ENCODE measurements around the gene ING3.

The ING3 gene

DNA sequence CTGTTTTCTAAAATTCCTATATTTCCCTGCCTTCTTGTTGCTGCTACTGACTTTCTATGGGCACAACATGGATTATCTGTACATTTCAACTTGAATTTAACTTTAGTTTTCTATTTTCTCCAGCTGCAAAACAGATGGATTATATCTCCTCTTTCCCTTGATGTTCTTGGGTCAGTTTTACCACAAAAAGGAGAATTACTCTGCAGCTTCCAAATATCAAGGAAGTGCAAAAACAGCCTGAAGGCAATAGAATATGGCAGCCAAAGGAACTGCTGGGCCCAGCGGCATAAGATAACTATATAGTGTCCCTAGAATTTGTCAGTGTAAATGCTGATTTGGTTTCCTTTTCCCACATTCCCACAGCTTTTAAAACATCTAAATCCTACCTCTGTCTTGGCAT, 67.0 kb downstream of the ING3 start:
- no peak overlapping the region for H3K27ac ChIP-seq (ENCODE audit: low read depth, low read length, severe bottlenecking)
- H3K9me3 ChIP-seq (ENCODE audit: control insufficient read depth, low read length): no peaks in the 10 kb centered on the region
- H3K4me1 ChIP-seq (ENCODE audit: control insufficient read depth, insufficient read depth, low read length, poor library complexity, severe bottlenecking): peaks cover 19% of the 10 kb centered on the region
- H3K36me3 ChIP-seq (ENCODE audit: control insufficient read depth, insufficient read depth, low read length): no peaks in the 10 kb centered on the region
- H3K4me3 ChIP-seq (ENCODE audit: extremely low read depth, insufficient read depth, low read length, poor library complexity, severe bottlenecking): no peak overlapping the region
- no CpG with 5 or more reads among the region's 1 CpG for WGBS, 2 experiments (ENCODE audit: insufficient coverage in 2 of 2)

DNA sequence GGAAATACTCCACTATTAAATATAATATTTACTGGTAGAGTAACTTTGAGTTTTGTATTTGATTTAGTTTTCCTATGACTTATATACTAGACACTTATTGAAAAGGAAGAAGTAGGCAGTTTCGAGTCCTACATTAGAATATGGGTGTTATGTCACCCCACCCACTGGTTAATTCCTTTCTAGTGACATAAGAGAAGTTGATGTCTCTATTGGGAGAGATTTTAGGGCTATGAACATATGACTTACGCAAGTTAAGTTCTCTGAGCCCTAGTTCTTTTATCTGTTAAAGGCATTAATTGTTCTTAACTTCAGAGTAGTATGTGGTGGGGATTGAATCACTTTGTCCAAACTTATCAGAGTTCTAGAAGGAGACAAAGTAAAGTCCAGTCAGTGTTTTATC, 68.4 kb downstream of the ING3 start:
- Histone ChIP-seq H3K9me3 (ENCODE audit: control insufficient read depth, low read length) (no peaks in the 10 kb centered on the region), H3K27ac (ENCODE audit: low read depth, low read length, severe bottlenecking) (no peak overlapping the region), H3K4me1 (ENCODE audit: control insufficient read depth, insufficient read depth, low read length, poor library complexity, severe bottlenecking) (peaks cover 22% of the 10 kb centered on the region), H3K4me3 (ENCODE audit: extremely low read depth, insufficient read depth, low read length, poor library complexity, severe bottlenecking) (no peak overlapping the region), H3K36me3 (ENCODE audit: control insufficient read depth, insufficient read depth, low read length) (no peaks in the 10 kb centered on the region)
- 90 to 100% methylated on average over 1 of the region's 2 CpGs for WGBS, 2 experiments (ENCODE audit: insufficient coverage in 2 of 2)

DNA sequence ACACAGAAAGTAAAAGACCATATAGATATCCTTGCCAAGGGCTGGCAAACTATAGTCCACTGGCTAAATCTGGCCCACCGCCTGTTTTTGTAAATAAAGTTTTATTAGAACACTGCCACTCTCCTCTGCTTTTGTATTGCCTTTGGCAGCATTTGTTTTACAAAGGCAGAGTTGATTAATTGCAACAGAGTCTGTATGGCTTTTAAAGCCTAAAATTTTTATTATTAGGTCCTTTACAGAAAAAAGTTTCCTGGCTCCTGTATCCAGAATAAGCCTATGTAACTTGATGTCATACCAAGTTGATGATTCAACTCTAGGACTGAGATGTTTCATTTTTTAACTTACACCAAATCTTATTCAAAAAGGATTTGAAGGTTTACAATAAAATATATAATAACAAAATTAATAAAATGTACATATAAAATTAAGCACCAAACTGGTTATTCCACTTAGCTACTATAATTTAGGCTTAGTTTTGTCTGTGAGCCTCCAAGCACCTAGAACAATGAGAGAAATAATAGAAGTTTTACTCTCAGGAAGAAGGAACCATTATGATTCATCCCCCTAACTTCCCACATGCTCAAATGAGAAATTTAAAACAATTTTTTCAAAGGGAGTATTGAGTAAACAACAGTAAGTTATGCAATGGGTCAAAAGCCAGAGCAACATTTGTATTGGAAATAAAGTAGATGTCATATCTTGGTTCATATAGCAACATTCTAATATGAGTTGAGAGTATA, 69.8 kb downstream of the ING3 start:
- no peaks in the 10 kb centered on the region for H3K36me3 ChIP-seq (ENCODE audit: control insufficient read depth, insufficient read depth, low read length)
- H3K4me1 ChIP-seq (ENCODE audit: control insufficient read depth, insufficient read depth, low read length, poor library complexity, severe bottlenecking): peaks cover 23% of the 10 kb centered on the region
- H3K9me3 ChIP-seq (ENCODE audit: control insufficient read depth, low read length): peaks cover under 1% of the 10 kb centered on the region
- no peak overlapping the region for H3K4me3 ChIP-seq (ENCODE audit: extremely low read depth, insufficient read depth, low read length, poor library complexity, severe bottlenecking)
- no peak overlapping the region for H3K27ac ChIP-seq (ENCODE audit: low read depth, low read length, severe bottlenecking)
- WGBS, 2 experiments (ENCODE audit: insufficient coverage in 2 of 2): no CpG with 5 or more reads among the region's 1 CpG

DNA sequence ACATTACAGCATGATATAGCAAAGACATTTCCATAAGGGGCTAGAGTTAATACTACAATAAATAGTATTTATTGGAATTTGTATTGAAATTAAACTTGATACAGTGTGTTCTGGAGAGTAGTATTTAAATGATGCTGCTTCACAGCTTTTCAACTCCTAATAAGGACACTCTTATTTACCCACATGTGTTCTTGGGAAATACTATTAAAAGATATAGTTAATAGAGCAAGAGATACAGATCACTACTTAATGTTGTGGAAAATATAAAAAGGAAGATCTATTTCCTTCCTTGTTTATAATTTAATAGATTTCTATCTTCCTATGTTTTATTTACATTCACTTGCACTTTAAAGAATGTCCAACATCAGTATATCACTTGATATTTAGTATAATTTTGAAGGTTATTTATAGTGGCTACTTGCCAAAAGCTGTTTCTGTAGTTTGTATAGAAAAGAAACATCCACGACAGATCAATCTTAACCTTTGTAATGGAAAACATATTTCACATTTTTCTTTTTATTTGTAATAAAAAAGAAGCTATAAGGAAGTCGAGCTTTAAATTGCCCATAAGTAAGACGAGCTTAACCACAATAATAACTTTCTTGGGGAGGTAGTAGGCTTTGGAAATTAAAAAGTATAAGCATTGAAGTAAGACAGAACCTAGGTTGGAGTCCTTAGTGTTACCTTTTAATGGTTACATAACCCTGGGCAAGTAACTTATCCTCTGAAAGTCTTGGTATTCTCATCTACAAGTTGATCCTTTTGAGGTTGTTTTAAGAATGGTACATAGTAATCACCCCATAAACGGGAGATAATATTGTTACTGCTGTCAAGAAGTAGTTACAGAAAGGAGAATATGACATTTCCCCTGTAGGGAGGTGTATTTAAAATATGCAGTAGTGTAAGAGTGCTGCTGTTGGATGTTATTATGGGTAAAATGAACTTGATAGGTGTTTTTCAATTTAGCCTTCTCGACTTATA, 70.7 kb downstream of the ING3 start:
- Histone ChIP-seq H3K4me3 (ENCODE audit: extremely low read depth, insufficient read depth, low read length, poor library complexity, severe bottlenecking) (no peak overlapping the region), H3K36me3 (ENCODE audit: control insufficient read depth, insufficient read depth, low read length) (no peaks in the 10 kb centered on the region), H3K9me3 (ENCODE audit: control insufficient read depth, low read length) (peaks cover 9% of the 10 kb centered on the region), H3K27ac (ENCODE audit: low read depth, low read length, severe bottlenecking) (no peak overlapping the region), H3K4me1 (ENCODE audit: control insufficient read depth, insufficient read depth, low read length, poor library complexity, severe bottlenecking) (peaks cover 23% of the 10 kb centered on the region)
- WGBS, 2 experiments (ENCODE audit: insufficient coverage in 2 of 2): 94 to 100% methylated on average over 1 to 3 of the region's 5 CpGs

DNA sequence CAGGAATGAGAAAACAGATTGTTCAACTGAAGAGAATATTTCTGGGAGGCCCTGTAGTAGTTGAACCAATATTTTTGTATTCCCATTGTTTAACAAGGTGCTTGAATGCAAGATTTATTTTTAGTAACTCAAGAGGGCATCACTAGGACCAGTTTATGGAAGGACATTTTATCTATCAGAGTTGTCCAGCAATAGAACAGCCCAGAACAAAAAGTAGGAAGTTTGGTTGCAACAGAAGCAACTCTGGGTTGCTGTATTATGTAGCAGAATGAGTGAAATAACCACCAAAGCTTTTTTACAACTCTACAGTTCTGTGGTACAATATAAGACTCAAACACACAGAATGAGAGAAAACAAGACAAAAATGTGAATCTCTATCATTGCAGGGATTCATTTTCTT, 72.6 kb downstream of the ING3 start:
- H3K9me3 ChIP-seq (ENCODE audit: control insufficient read depth, low read length): peaks cover 11% of the 10 kb centered on the region
- peak overlapping the region; percentile 55 for H3K27ac ChIP-seq (ENCODE audit: low read depth, low read length, severe bottlenecking)
- H3K36me3 ChIP-seq (ENCODE audit: control insufficient read depth, insufficient read depth, low read length): no peaks in the 10 kb centered on the region
- H3K4me3 ChIP-seq (ENCODE audit: extremely low read depth, insufficient read depth, low read length, poor library complexity, severe bottlenecking): no peak overlapping the region
- peaks cover 25% of the 10 kb centered on the region for H3K4me1 ChIP-seq (ENCODE audit: control insufficient read depth, insufficient read depth, low read length, poor library complexity, severe bottlenecking)

DNA sequence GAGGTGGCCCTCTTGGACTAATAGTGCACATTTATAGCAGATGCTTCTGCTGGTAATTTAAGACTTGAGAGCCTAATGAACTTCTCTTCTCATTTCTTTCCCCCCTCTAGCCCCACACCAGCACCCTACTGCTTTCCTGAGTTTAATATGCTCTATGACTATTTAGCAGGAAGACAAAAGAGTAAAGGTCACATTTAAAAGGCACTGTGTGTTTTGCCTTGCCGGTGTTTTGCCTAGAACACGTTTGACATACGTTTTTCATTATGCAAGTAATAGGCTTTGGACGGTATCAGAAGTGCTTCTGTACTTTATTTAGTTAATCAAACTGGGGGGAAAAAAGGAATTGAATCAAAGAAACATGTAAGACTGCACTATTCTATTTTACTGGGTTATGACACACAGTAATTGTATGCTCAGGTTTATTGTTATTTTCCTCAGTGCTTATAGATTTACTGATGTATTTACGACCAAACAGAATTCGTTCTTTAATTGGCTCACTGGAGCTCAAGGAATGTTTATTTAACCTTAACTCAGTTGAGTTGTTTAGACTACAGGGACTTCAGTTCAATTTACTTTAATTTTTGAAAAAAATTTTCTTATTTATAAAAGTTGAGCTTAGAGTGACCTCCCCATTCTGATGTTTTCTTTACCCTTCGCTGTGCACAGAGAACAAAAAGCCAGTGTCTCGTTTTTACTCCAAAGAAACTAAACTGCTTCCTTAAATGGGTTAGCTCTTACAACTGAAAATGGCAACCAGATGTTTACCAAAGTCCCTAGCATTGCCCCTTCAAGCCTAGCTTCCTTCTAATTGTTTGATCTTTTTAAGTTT, 73.3 kb downstream of the ING3 start:
- Histone ChIP-seq H3K27ac (ENCODE audit: low read depth, low read length, severe bottlenecking) (peak overlapping the region; percentile 65), H3K36me3 (ENCODE audit: control insufficient read depth, insufficient read depth, low read length) (no peaks in the 10 kb centered on the region), H3K4me3 (ENCODE audit: extremely low read depth, insufficient read depth, low read length, poor library complexity, severe bottlenecking) (no peak overlapping the region), H3K4me1 (ENCODE audit: control insufficient read depth, insufficient read depth, low read length, poor library complexity, severe bottlenecking) (peaks cover 29% of the 10 kb centered on the region), H3K9me3 (ENCODE audit: control insufficient read depth, low read length) (peaks cover 11% of the 10 kb centered on the region)
- 90% methylated on average over 6 to 8 of the region's 8 CpGs for WGBS, 2 experiments (ENCODE audit: insufficient coverage in 2 of 2)

DNA sequence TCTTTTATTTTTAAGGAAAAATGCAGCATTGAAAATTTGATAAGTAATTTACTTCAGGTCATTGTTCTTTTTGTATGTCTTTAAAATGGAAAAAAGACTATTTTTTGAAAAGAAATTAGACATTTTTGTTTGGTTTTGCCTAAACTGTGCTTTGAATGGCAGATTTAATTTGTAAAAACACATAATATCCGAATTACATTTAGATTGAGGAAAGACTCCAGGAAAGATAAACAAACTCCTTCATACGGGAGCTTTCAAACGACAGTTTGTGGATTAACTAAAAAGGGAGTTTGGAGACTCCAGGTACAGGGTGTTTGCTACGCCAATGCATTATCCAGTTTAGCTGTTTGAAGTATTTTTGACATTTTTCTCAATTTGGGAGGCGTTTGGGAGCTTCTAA, 74.0 kb downstream of the ING3 start:
- 82 to 100% methylated on average over 1 to 2 of the region's 5 CpGs for WGBS, 2 experiments (ENCODE audit: insufficient coverage in 2 of 2)

DNA sequence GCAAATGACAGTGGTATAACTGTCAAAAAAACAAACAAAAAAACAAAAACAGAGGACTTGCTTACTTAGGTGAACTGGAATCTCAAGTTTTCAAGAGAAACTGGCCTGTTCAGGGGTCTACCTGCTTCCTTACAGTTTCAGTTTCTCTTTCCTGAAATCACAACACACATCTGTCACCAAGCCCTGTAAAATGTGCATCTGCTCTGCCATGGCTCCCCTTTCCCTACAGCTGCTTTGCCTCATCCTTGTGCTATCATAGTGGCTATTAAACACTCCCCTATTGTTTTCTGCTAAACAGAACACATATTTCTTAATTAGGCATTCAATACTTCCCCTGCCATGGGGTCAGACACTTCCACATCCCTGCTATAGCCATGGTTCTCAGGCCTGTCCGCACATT, 75.6 kb downstream of the ING3 start:
- no peak overlapping the region for H3K4me3 ChIP-seq (ENCODE audit: extremely low read depth, insufficient read depth, low read length, poor library complexity, severe bottlenecking)
- H3K27ac ChIP-seq (ENCODE audit: low read depth, low read length, severe bottlenecking): no peak overlapping the region
- no peaks in the 10 kb centered on the region for H3K36me3 ChIP-seq (ENCODE audit: control insufficient read depth, insufficient read depth, low read length)
- WGBS, 2 experiments (ENCODE audit: insufficient coverage in 2 of 2): no CpG with 5 or more reads among the region's 1 CpG
- peaks cover 19% of the 10 kb centered on the region for H3K4me1 ChIP-seq (ENCODE audit: control insufficient read depth, insufficient read depth, low read length, poor library complexity, severe bottlenecking)
- H3K9me3 ChIP-seq (ENCODE audit: control insufficient read depth, low read length): peaks cover 11% of the 10 kb centered on the region

More for the DNA sequence above, 74.0 kb downstream of the ING3 start:
- Histone ChIP-seq H3K9me3 (ENCODE audit: control insufficient read depth, low read length) (peaks cover 11% of the 10 kb centered on the region), H3K27ac (ENCODE audit: low read depth, low read length, severe bottlenecking) (peak overlapping the region; percentile 65), H3K4me3 (ENCODE audit: extremely low read depth, insufficient read depth, low read length, poor library complexity, severe bottlenecking) (no peak overlapping the region), H3K4me1 (ENCODE audit: control insufficient read depth, insufficient read depth, low read length, poor library complexity, severe bottlenecking) (peaks cover 23% of the 10 kb centered on the region), H3K36me3 (ENCODE audit: control insufficient read depth, insufficient read depth, low read length) (no peaks in the 10 kb centered on the region)

DNA sequence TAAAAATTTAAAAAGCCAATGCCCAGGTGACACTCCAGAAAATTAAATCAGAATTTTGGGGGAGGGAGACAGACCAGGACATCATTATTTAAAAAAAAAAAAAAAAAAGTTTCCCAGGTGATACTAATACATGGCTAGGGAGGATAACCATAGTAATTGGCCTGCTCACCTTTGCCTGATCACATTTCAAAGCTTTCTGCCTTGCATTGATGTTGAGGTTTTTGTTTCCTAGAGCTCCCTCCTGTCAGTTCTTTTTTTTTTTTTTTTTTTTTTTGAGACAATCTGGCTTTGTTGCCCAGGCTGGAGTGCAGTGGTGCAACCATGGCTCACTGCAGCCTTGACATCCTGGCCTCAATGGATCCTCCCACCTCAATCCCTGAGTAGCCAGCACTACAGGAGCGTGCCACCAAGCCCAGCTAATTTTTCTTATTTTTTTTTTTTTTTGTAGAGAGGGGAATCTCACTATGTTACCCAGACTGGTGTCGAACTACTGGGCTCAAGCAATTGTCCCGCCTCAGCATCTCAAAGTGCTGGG, 76.1 kb downstream of the ING3 start:
- peaks cover 19% of the 10 kb centered on the region for H3K4me1 ChIP-seq (ENCODE audit: control insufficient read depth, insufficient read depth, low read length, poor library complexity, severe bottlenecking)
- no peak overlapping the region for H3K4me3 ChIP-seq (ENCODE audit: extremely low read depth, insufficient read depth, low read length, poor library complexity, severe bottlenecking)
- H3K9me3 ChIP-seq (ENCODE audit: control insufficient read depth, low read length): peaks cover 11% of the 10 kb centered on the region
- WGBS, 2 experiments (ENCODE audit: insufficient coverage in 2 of 2): 94% methylated on average over 2 of the region's 3 CpGs; no CpG with 5 or more reads in 1 of the 2 experiments
- no peak overlapping the region for H3K27ac ChIP-seq (ENCODE audit: low read depth, low read length, severe bottlenecking)
- no peaks in the 10 kb centered on the region for H3K36me3 ChIP-seq (ENCODE audit: control insufficient read depth, insufficient read depth, low read length)
